B cell (primary cell): ENCODE results near the gene VAMP7. TPM values are rescaled to one million over a fixed set of nuclear protein-coding genes. Genes with fewer than 3 reads are reported as not detected.

Experiments used
- ATAC-seq: fragments of 200-7000 bp; cut with Tn5 transposase; one replicate; pipeline ENCODE4 v1.10.0; 2021; ENCODE audit warnings: low read depth, mild to moderate bottlenecking, moderate number of reproducible peaks, moderate library complexity
- CTCF ChIA-PET: fragments of 350-600 bp; sonication (Branson Sonifier 250); formaldehyde crosslinking; loops from one replicate; lab custom pipeline; 2021; ENCODE audit warnings: antibody characterized with exemption, inconsistent platforms; lab: Charles Lee
- POLR2A ChIA-PET: fragments of 350-600 bp; sonication (Branson Sonifier 250); formaldehyde crosslinking; loops from one replicate; lab custom pipeline; 2021; ENCODE audit warnings: antibody characterized with exemption; lab: Charles Lee
- DNase-seq: peaks from one replicate; pipeline ENCODE4 v3.0.0; 2013
- H2AFZ ChIP-seq: 2 replicates; pipeline ENCODE4 v1.6.1; 2012; ENCODE audit warnings: mild to moderate bottlenecking, low read depth, low read length; ENCODE audit not compliant: insufficient read depth, poor library complexity, severe bottlenecking
- H3K27ac ChIP-seq, 2 donors: 1 replicate in 1 of 2; 2 replicates in 1 of 2; pipeline ENCODE4 v1.5.1; 2012 to 2013; ENCODE audit warnings: low read length in 2 of 2, mild to moderate bottlenecking in 2 of 2, moderate library complexity in 1 of 2
- H3K27me3 ChIP-seq, 4 experiments: fragments of 200-600 bp in 1 of 4; sonication (generic) in 1 of 4; replicated peaks in 1 of 4; 1 replicate in 2 of 4; 2 replicates in 2 of 4; pipeline versions ENCODE4 v1.6.1 to v1.7.0; 2013 to 2016; ENCODE audit warnings: low read length in 3 of 4, mild to moderate bottlenecking in 2 of 4, mixed read lengths in 1 of 4, moderate library complexity in 1 of 4; ENCODE audit not compliant: insufficient read depth in 4 of 4, control insufficient read depth in 3 of 4; ENCODE audit errors: control extremely low read depth in 1 of 4
- H3K36me3 ChIP-seq, 2 experiments: replicated peaks in 1 of 2; 1 replicate in 1 of 2; 2 replicates in 1 of 2; pipeline versions ENCODE4 v1.6.1 to v1.7.1; 2013; ENCODE audit warnings: low read length in 1 of 2; ENCODE audit not compliant: insufficient read depth in 2 of 2, control insufficient read depth in 1 of 2; ENCODE audit errors: control extremely low read depth in 1 of 2, extremely low read depth in 1 of 2
- H3K4me1 ChIP-seq, 2 donors: fragments of 200-600 bp in 1 of 2; sonication (generic) in 1 of 2; 1 replicate in 1 of 2; 2 replicates in 1 of 2; pipeline versions ENCODE4 v1.5.1 to v1.6.1; 2013 to 2017; ENCODE audit warnings: low read length in 2 of 2; ENCODE audit not compliant: control insufficient read depth in 2 of 2, insufficient read depth in 2 of 2
- H3K4me2 ChIP-seq: replicated peaks from 2 replicates; pipeline ENCODE3; 2012; ENCODE audit warnings: mild to moderate bottlenecking, low read depth, low read length; ENCODE audit not compliant: poor library complexity, severe bottlenecking
- H3K4me3 ChIP-seq, 5 experiments: fragments of 200-600 bp in 1 of 5; sonication (generic) in 1 of 5; 1 replicate in 3 of 5; 2 replicates in 2 of 5; pipeline versions ENCODE4 v1.5.1 to v1.7.0; 2011 to 2016; ENCODE audit warnings: low read length in 4 of 5, mild to moderate bottlenecking in 4 of 5, low read depth in 2 of 5, control low read depth in 1 of 5, moderate library complexity in 1 of 5; ENCODE audit not compliant: insufficient read depth in 1 of 5; ENCODE audit errors: control extremely low read depth in 1 of 5, extremely low read depth in 1 of 5
- H3K79me2 ChIP-seq: fragments of 200-600 bp; sonication (generic); one replicate; pipeline ENCODE4 v1.6.0; 2016; ENCODE audit warnings: low read length; ENCODE audit not compliant: control insufficient read depth, insufficient read depth
- H3K9ac ChIP-seq: fragments of 200-600 bp; sonication (generic); 2 replicates; pipeline ENCODE4 v1.6.1; 2017; ENCODE audit warnings: mild to moderate bottlenecking, low read length, moderate library complexity
- H3K9me3 ChIP-seq, 3 donors: one replicate each; pipeline versions ENCODE4 v1.6.1 to v1.7.1; 2013; ENCODE audit warnings: low read length in 2 of 3; ENCODE audit not compliant: control insufficient read depth in 2 of 3, insufficient read depth in 1 of 3; ENCODE audit errors: control extremely low read depth in 1 of 3
- H4K20me1 ChIP-seq: 2 replicates; pipeline ENCODE4 v1.6.0; 2012; ENCODE audit warnings: mild to moderate bottlenecking, low read length; ENCODE audit not compliant: insufficient read depth, control insufficient read depth, poor library complexity, severe bottlenecking
- H3K27ac Mint-ChIP-seq: one replicate; pipeline ENCODE4 v1.8.0; 2021; ENCODE audit warnings: mixed read lengths
- H3K27me3 Mint-ChIP-seq: one replicate; pipeline ENCODE4 v1.8.0; 2021; ENCODE audit warnings: mixed read lengths
- H3K4me1 Mint-ChIP-seq: one replicate; pipeline ENCODE4 v1.8.0; 2021; ENCODE audit warnings: mixed read lengths
- H3K4me3 Mint-ChIP-seq: one replicate; pipeline ENCODE4 v1.8.0; 2021; ENCODE audit warnings: mixed read lengths
- H3K9me3 Mint-ChIP-seq: one replicate; pipeline ENCODE4 v1.8.0; 2022; ENCODE audit warnings: mixed read lengths; ENCODE audit not compliant: insufficient read depth
- CTCF ChIP-seq: fragments of 200-600 bp; IDR thresholded peaks from one replicate; pipeline ENCODE4 v1.8.0; 2022; ENCODE audit warnings: antibody characterized with exemption, mild to moderate bottlenecking
- EZH2 ChIP-seq: IDR thresholded peaks from 2 replicates; pipeline ENCODE4 v1.6.1; 2012; ENCODE audit warnings: borderline replicate concordance, low read depth, mild to moderate bottlenecking, moderate library complexity, low read length; ENCODE audit not compliant: insufficient read depth, poor library complexity, severe bottlenecking
- intact Hi-C: fragments of 100-400 bp; cut with micrococcal nuclease; formaldehyde crosslinking; loops from one replicate; pipeline ENCODE4 v1.10.0; 2022
- polyA plus RNA-seq: library from polyadenylated mRNA; depleted of rRNA; stranded (reverse); fragments of >200 nt; gene quantifications from 2 replicates; pipeline ENCODE4 v1.2.3, GENCODE V29; 2012
- total RNA-seq, 2 donors: library from RNA; stranded (reverse); fragments of 120-200 nt in 1 of 2; gene quantifications; 1 replicate in 1 of 2; 2 replicates in 1 of 2; pipeline versions ENCODE4 v1.2.3 to v1.2.4, GENCODE V29; 2013 to 2022

VAMP7 gene
- total and polyA plus RNA-seq, 2 donors (not counting 1 experiment from before 2014, with no cell fraction given): 8.8 to 19.7 TPM

- H3K9ac ChIP-seq: no peak overlapping the region
- H3K4me1 ChIP-seq: peaks cover 0 to 9% of the 10 kb centered on the region in 2 donors
- no peaks in the 10 kb centered on the region for H4K20me1 ChIP-seq
- peaks cover 6% of the 10 kb centered on the region for H3K9me3 Mint-ChIP-seq
- H3K4me3 Mint-ChIP-seq: no peak overlapping the region
- H3K4me1 Mint-ChIP-seq: peaks cover 5% of the 10 kb centered on the region
- no peak overlapping the region for H3K4me2 ChIP-seq
- TF ChIP-seq EZH2: no peak
- no peak for TF ChIP-seq CTCF
- no peak overlapping the region for H2AFZ ChIP-seq
- no peaks in the 10 kb centered on the region for H3K36me3 ChIP-seq
- H3K27ac ChIP-seq: no peak overlapping the region
- no peak overlapping the region for H3K4me3 ChIP-seq
- no peaks in the 10 kb centered on the region for H3K27me3 Mint-ChIP-seq
- no peak overlapping the region for H3K27ac Mint-ChIP-seq
- peaks cover 0 to 5% (median 0%) of the 10 kb centered on the region in 4 experiments for H3K27me3 ChIP-seq
- POLR2A ChIA-PET: no interaction called here
- peaks cover 3 to 13% (median 6%) of the 10 kb centered on the region in 3 donors for H3K9me3 ChIP-seq
- H3K79me2 ChIP-seq: no peaks in the 10 kb centered on the region
- no peak for ATAC-seq
- DNase-seq: no peak
- intact Hi-C loops: no loop called here
- CTCF ChIA-PET: no interaction called here
Observed at GRCh38 chrX:155870958-155871357, 10.2 kb upstream of the VAMP7 start.

- Mint-ChIP-seq H3K4me3 (no peak overlapping the region), H3K9me3 (peaks cover 6% of the 10 kb centered on the region), H3K27me3 (no peaks in the 10 kb centered on the region), H3K27ac (no peak overlapping the region), H3K4me1 (peaks cover 8% of the 10 kb centered on the region)
- H3K4me1 ChIP-seq: peaks cover 3 to 11% of the 10 kb centered on the region in 2 donors
- no peak overlapping the region for H3K27ac ChIP-seq
- H2AFZ ChIP-seq: no peak overlapping the region
- ChIA-PET POLR2A (no interaction called here), CTCF (no interaction called here)
- intact Hi-C loops: no loop called here
- no peak overlapping the region for H3K4me2 ChIP-seq
- no peaks in the 10 kb centered on the region for H3K36me3 ChIP-seq
- no peak overlapping the region for H3K4me3 ChIP-seq
- H3K9me3 ChIP-seq: peaks cover 0 to 12% (median 6%) of the 10 kb centered on the region in 3 donors
- TF ChIP-seq CTCF (no peak), EZH2 (no peak)
- no peak overlapping the region for H3K9ac ChIP-seq
- H3K79me2 ChIP-seq: no peaks in the 10 kb centered on the region
- H4K20me1 ChIP-seq: no peaks in the 10 kb centered on the region
- DNase-seq (no peak), ATAC-seq (no peak)
- H3K27me3 ChIP-seq: peaks cover 0 to 5% (median 0%) of the 10 kb centered on the region in 4 experiments
Observed at GRCh38 chrX:155871934-155872333, 9.2 kb upstream of the VAMP7 start.
